Left lobe of liver (tissue), 2 donors: ENCODE data around the gene LPIN1. TPM values are rescaled to one million over a fixed set of nuclear protein-coding genes. Genes with fewer than 3 reads are reported as not detected.
"Not testable (repeated sequence)": the region's sequence is repeated elsewhere in the genome, so short reads cannot be mapped to it uniquely, and the experiment has no call there.

ENCODE experiments used
- ATAC-seq: fragments of 200-7000 bp; cut with Tn5 transposase; one replicate; pipeline ENCODE4 v1.9.1; 2020; ENCODE audit warnings: mild to moderate bottlenecking, moderate library complexity
- DNase-seq: peaks from one replicate; pipeline ENCODE4 v3.0.0-alpha.2; 2020; ENCODE audit warnings: low spot score
- total RNA-seq: library from RNA; stranded (reverse); gene quantifications from one replicate; pipeline ENCODE4 v1.2.1, GENCODE V29; 2021
- donor health status: DM: no; HTN: no; CAD: no; lungs with moderate emphysema.
- donor health status: DM: no; HTN: yes; CAD: no.

Gene LPIN1
- total RNA-seq, 1 donor from 2014 or later = 20.7 TPM

- ATAC-seq = peak; percentile 71
- peak; percentile 55 for DNase-seq
Measured at GRCh38 chr2:11829947-11830707, 83.7 kb downstream of the LPIN1 start.

GRCh38 chr2:11830708-11831301 is 84.4 kb downstream of the LPIN1 start:
- peak; percentile 6 for ATAC-seq
- DNase-seq = no peak

- DNase-seq (no peak), ATAC-seq (no peak)
Measured at GRCh38 chr2:11831415-11831814, 85.0 kb downstream of the LPIN1 start.

GRCh38 chr2:11832531-11832930 is 86.1 kb downstream of the LPIN1 start:
- no peak for ATAC-seq

GRCh38 chr2:11833601-11834000 is 87.2 kb downstream of the LPIN1 start:
- no peak for DNase-seq
- ATAC-seq = no peak

More at GRCh38 chr2:11832531-11832930, 86.1 kb downstream of the LPIN1 start:
- DNase-seq = no peak

GRCh38 chr2:11835403-11835802 is 89.0 kb downstream of the LPIN1 start:
- DNase-seq (no peak), ATAC-seq (no peak)

- DNase-seq = no peak
- ATAC-seq = no peak
Measured at GRCh38 chr2:11836647-11837219, 90.3 kb downstream of the LPIN1 start.

GRCh38 chr2:11837875-11838734 is 91.7 kb downstream of the LPIN1 start:
- no peak for DNase-seq

GRCh38 chr2:11839916-11840315 is 93.5 kb downstream of the LPIN1 start:
- ATAC-seq (no peak), DNase-seq (no peak)

More at GRCh38 chr2:11837875-11838734, 91.7 kb downstream of the LPIN1 start:
- ATAC-seq = no peak

GRCh38 chr2:11842336-11842735 is 95.9 kb downstream of the LPIN1 start:
- ATAC-seq (no peak), DNase-seq (no peak)

- ATAC-seq, DNase-seq: not testable (repeated sequence)
Measured at GRCh38 chr2:11844798-11845197, 98.4 kb downstream of the LPIN1 start.

GRCh38 chr2:11847935-11848334 is 101.5 kb downstream of the LPIN1 start:
- ATAC-seq, DNase-seq: not testable (repeated sequence)

GRCh38 chr2:11850082-11850481 is 103.7 kb downstream of the LPIN1 start:
- ATAC-seq (no peak), DNase-seq (no peak)

- ATAC-seq = no peak
- no peak for DNase-seq
Measured at GRCh38 chr2:11852526-11853196, 106.2 kb downstream of the LPIN1 start.

- DNase-seq (no peak), ATAC-seq (no peak)
Measured at GRCh38 chr2:11853197-11853588, 106.8 kb downstream of the LPIN1 start.

GRCh38 chr2:11855064-11855760 is 108.8 kb downstream of the LPIN1 start:
- DNase-seq = no peak
- ATAC-seq = no peak

- DNase-seq = no peak
- no peak for ATAC-seq
Measured at GRCh38 chr2:11856095-11856494, 109.7 kb downstream of the LPIN1 start.

GRCh38 chr2:11858883-11859282 is 112.5 kb downstream of the LPIN1 start:
- ATAC-seq = no peak
- DNase-seq = no peak

GRCh38 chr2:11859975-11860374 is 113.5 kb downstream of the LPIN1 start:
- ATAC-seq, DNase-seq: not testable (repeated sequence)

GRCh38 chr2:11861044-11861443 is 114.6 kb downstream of the LPIN1 start:
- DNase-seq = no peak
- ATAC-seq = no peak
